Measurements from ENCODE around the gene KCTD16.

The KCTD16 gene

DNA sequence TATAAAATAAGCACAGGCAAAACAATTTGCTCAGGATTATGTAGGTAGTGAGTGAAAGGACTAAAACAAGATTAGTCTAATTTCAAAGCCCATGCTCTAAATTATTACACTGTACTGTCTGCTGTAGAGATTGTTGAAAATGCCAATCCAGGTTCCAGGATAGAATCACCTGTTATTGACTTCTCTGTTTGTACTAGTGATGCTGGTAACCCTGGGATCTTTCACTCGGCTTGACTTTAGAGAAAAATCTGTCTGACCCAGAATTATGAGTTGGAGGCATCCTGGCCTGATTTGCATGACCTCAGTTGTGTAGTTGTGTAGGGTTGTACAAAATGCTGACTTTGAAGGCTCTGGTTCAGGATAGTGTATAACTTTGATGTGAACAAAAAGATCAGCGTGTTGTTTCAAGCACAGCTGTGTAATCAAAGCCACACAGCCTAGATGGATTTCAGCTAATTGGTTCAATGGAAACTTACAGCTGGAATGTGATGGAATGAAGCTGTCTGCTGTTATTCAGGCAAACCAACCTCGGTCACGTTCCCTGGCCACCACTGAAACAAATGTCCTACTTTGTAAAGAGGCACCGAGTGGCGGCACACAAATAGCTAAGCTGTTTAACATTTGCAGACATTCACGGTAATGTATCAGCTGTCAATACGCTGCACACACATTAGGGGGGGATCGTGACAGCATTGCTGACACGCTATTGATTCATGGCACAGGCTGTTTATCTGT lies 340.3 kb downstream of the KCTD16 start:
- Histone ChIP-seq H3K27ac (ENCODE audit: extremely low read depth, low read depth, low read length) (no peak overlapping the region), H3K36me3 (ENCODE audit: control insufficient read depth in 2 of 2, insufficient read depth in 1 of 2, low read length in 2 of 2) (no peaks in the 10 kb centered on the region), H3K9me3 (ENCODE audit: control insufficient read depth, insufficient read depth, low read depth, low read length) (no peaks in the 10 kb centered on the region), H3K4me3 (ENCODE audit: low read depth, low read length) (no peak overlapping the region), H3K4me1 (ENCODE audit: control insufficient read depth, insufficient read depth, low read length) (no peaks in the 10 kb centered on the region)
- CTCF ChIA-PET: interaction anchor here (0.6 kb wide), 1 partner anchor 1048 kb away, joined by 3 read pairs; no protein-coding TSS in a partner anchor
- POLR2A ChIA-PET: no interaction called here
- TF ChIP-seq ZNF76 (tag by site-specific recombination; IDR thresholded peaks at IDR 0.05; ENCODE audit: borderline replicate concordance, low read depth): no peak

DNA sequence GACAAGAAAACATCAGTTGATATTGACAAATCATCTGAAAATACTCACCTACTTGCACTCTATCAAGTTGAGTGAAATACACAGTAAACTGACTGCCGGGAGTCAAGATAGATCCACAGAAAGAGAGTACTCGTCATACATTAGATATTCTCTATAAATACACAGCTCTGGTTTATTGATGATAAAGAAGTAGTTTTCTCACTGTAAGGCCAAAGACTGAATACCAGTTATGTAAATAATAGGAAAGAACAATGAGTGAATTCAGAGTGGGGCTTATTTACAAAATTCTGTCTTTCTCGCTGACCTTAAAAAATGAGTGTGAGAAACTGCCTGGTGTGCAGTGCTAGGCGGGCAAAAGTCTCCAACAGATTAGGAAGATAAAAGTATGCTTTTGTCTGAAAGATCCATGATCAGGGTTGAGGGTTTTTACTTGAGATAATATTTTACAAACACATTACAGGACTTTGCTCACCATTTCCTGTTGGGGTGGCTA lies 341.0 kb downstream of the KCTD16 start:
- ChIA-PET POLR2A (no interaction called here), CTCF (no interaction called here)
- H3K36me3 ChIP-seq (ENCODE audit: control insufficient read depth in 2 of 2, insufficient read depth in 1 of 2, low read length in 2 of 2): no peaks in the 10 kb centered on the region
- H3K4me1 ChIP-seq (ENCODE audit: control insufficient read depth, insufficient read depth, low read length): no peaks in the 10 kb centered on the region
- no peaks in the 10 kb centered on the region for H3K9me3 ChIP-seq (ENCODE audit: control insufficient read depth, insufficient read depth, low read depth, low read length)
- H3K4me3 ChIP-seq (ENCODE audit: low read depth, low read length): no peak overlapping the region
- no peak overlapping the region for H3K27ac ChIP-seq (ENCODE audit: extremely low read depth, low read depth, low read length)
- TF ChIP-seq ZNF423 (tag by site-specific recombination; IDR thresholded peaks at IDR 0.05) (no peak), ZSCAN16 (tag by site-specific recombination; IDR thresholded peaks at IDR 0.05) (no peak), ZNF76 (tag by site-specific recombination; IDR thresholded peaks at IDR 0.05; ENCODE audit: borderline replicate concordance, low read depth) (no peak), ZNF561 (tag by site-specific recombination; IDR thresholded peaks at IDR 0.05; ENCODE audit: borderline replicate concordance) (no peak), ZNF174 (tag by site-specific recombination; IDR thresholded peaks at IDR 0.05) (no peak)

DNA sequence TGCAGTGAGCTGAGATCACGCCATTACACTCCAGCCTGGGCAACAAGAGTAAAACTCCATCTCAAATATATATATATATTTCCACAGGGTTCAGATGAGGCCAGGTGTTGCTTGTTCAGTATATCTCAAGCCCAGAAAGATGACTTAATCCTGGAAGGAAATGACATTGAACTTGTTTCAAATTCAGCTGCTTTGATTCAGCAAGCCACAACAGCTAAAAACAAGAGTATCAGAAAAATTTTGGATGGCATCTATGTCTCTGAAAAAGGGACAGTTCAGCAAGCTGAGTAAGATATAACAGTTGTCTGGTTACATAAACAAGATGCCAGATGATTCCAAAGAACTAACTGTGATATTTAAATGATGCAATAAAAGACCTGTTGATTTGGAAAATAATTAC lies 352.0 kb downstream of the KCTD16 start:
- TF ChIP-seq ZNF423 (tag by site-specific recombination; IDR thresholded peaks at IDR 0.05) (no peak), KLF10 (tag by site-specific recombination; IDR thresholded peaks at IDR 0.05) (no peak), ZFP69B (tag by site-specific recombination; IDR thresholded peaks at IDR 0.05) (no peak), OVOL3 (tag by site-specific recombination; IDR thresholded peaks at IDR 0.05) (no peak), ZBTB17 (tag by site-specific recombination; IDR thresholded peaks at IDR 0.05) (no peak), KLF7 (tag by site-specific recombination; IDR thresholded peaks at IDR 0.05; ENCODE audit: borderline replicate concordance) (no peak), ZFP3 (tag by site-specific recombination; IDR thresholded peaks at IDR 0.05; ENCODE audit: low read depth) (no peak), ZBTB1 (tag by site-specific recombination; IDR thresholded peaks at IDR 0.05) (no peak), ZNF114 (tag by site-specific recombination; IDR thresholded peaks at IDR 0.05) (no peak), ZNF341 (tag by site-specific recombination; IDR thresholded peaks at IDR 0.05; ENCODE audit: low read depth) (no peak)
- H3K27ac ChIP-seq (ENCODE audit: extremely low read depth, low read depth, low read length): no peak overlapping the region
- no peaks in the 10 kb centered on the region for H3K36me3 ChIP-seq (ENCODE audit: control insufficient read depth in 2 of 2, insufficient read depth in 1 of 2, low read length in 2 of 2)
- H3K4me3 ChIP-seq (ENCODE audit: low read depth, low read length): no peak overlapping the region
- CTCF ChIA-PET: no interaction called here
- H3K4me1 ChIP-seq (ENCODE audit: control insufficient read depth, insufficient read depth, low read length): no peaks in the 10 kb centered on the region
- H3K9me3 ChIP-seq (ENCODE audit: control insufficient read depth, insufficient read depth, low read depth, low read length): no peaks in the 10 kb centered on the region
- POLR2A ChIA-PET: no interaction called here

DNA sequence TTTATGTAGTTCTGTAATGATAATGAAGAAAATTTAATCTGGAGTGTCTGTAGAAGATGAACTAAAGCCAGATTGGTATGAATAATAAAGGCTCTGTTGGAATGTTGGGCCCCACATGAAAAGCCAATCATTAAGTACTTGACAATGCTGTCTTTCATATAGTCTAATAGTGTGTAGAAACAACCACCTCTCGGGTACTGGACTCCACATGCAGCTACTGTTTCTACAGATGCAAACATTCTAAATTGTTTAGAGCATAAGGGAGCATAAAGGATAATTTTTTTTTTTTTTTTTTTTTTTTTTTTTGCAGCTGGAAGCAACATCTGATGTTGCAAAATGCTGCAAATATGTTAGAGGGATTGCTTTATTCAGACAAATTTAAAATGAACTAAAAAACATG lies 354.3 kb downstream of the KCTD16 start:
- CTCF ChIA-PET: interaction anchor here (0.6 to 0.7 kb wide), 2 partner anchors 164 to 1301 kb away, joined by 3 to 5 read pairs; no protein-coding TSS in a partner anchor
- POLR2A ChIA-PET: no interaction called here
- TF ChIP-seq ZNF529 (tag by site-specific recombination; IDR thresholded peaks at IDR 0.05; ENCODE audit: insufficient replicate concordance) (no peak), ZNF707 (tag by site-specific recombination; IDR thresholded peaks at IDR 0.05) (no peak), ZNF48 (tag by site-specific recombination; IDR thresholded peaks at IDR 0.05) (no peak), SCRT2 (tag by site-specific recombination; IDR thresholded peaks at IDR 0.05) (no peak), ZNF658 (tag by site-specific recombination; IDR thresholded peaks at IDR 0.05) (no peak), ZNF549 (tag by site-specific recombination; IDR thresholded peaks at IDR 0.05) (no peak), ZNF292 (tag by site-specific recombination; IDR thresholded peaks at IDR 0.05; ENCODE audit: borderline replicate concordance, low read depth) (no peak), ZNF366 (tag by site-specific recombination; conservative IDR thresholded peaks at IDR 0.05) (no peak), ZNF10 (tag by site-specific recombination; IDR thresholded peaks at IDR 0.05) (no peak), ZSCAN23 (tag by site-specific recombination; IDR thresholded peaks at IDR 0.05) (no peak), SCRT1 (tag by site-specific recombination; IDR thresholded peaks at IDR 0.05; ENCODE audit: borderline replicate concordance) (no peak), ZNF521 (tag by site-specific recombination; IDR thresholded peaks at IDR 0.05) (no peak), ZNF571 (tag by site-specific recombination; IDR thresholded peaks at IDR 0.05) (no peak)
- TF ChIP-seq, protein P1, sequence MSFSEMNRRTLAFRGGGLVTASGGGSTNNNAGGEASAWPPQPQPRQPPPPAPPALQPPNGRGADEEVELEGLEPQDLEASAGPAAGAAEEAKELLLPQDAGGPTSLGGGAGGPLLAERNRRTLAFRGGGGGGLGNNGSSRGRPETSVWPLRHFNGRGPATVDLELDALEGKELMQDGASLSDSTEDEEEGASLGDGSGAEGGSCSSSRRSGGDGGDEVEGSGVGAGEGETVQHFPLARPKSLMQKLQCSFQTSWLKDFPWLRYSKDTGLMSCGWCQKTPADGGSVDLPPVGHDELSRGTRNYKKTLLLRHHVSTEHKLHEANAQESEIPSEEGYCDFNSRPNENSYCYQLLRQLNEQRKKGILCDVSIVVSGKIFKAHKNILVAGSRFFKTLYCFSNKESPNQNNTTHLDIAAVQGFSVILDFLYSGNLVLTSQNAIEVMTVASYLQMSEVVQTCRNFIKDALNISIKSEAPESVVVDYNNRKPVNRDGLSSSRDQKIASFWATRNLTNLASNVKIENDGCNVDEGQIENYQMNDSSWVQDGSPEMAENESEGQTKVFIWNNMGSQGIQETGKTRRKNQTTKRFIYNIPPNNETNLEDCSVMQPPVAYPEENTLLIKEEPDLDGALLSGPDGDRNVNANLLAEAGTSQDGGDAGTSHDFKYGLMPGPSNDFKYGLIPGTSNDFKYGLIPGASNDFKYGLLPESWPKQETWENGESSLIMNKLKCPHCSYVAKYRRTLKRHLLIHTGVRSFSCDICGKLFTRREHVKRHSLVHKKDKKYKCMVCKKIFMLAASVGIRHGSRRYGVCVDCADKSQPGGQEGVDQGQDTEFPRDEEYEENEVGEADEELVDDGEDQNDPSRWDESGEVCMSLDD (tag by site-specific recombination; IDR thresholded peaks at IDR 0.05): no peak

More for the DNA sequence above, 354.3 kb downstream of the KCTD16 start:
- no peaks in the 10 kb centered on the region for H3K4me1 ChIP-seq (ENCODE audit: control insufficient read depth, insufficient read depth, low read length)
- no peak overlapping the region for H3K4me3 ChIP-seq (ENCODE audit: low read depth, low read length)
- H3K36me3 ChIP-seq (ENCODE audit: control insufficient read depth in 2 of 2, insufficient read depth in 1 of 2, low read length in 2 of 2): no peaks in the 10 kb centered on the region
- no peak overlapping the region for H3K27ac ChIP-seq (ENCODE audit: extremely low read depth, low read depth, low read length)
- H3K9me3 ChIP-seq (ENCODE audit: control insufficient read depth, insufficient read depth, low read depth, low read length): no peaks in the 10 kb centered on the region
